DOHH2 (cell line): ENCODE data around the gene LASP1NB.

ENCODE experiments used
- H3F3A ChIP-seq: fragments of 200-600 bp; sonication (generic), shearing (Covaris generic); 2 replicates; pipeline ENCODE4 v1.6.0; 2016; ENCODE audit warnings: antibody characterized with exemption, mild to moderate bottlenecking; ENCODE audit not compliant: control insufficient read depth, insufficient read depth
- H3K27ac ChIP-seq: fragments of 200-600 bp; sonication (generic); 2 replicates; pipeline ENCODE4 v1.5.1; 2014; ENCODE audit warnings: low read depth, mild to moderate bottlenecking, low read length, moderate library complexity
- H3K27me3 ChIP-seq: fragments of 200-600 bp; sonication (generic); 2 replicates; pipeline ENCODE4 v1.6.1; 2014; ENCODE audit warnings: mild to moderate bottlenecking, low read length, mixed read lengths; ENCODE audit not compliant: control insufficient read depth
- H3K36me3 ChIP-seq: fragments of 200-600 bp; sonication (generic); 2 replicates; pipeline ENCODE4 v1.6.1; 2014; ENCODE audit warnings: mild to moderate bottlenecking, low read length, moderate library complexity, mixed read lengths; ENCODE audit not compliant: control insufficient read depth
- H3K4me1 ChIP-seq: fragments of 200-600 bp; sonication (generic); 2 replicates; pipeline ENCODE4 v1.6.1; 2014; ENCODE audit warnings: mild to moderate bottlenecking, low read length, mixed read lengths; ENCODE audit not compliant: control insufficient read depth
- H3K4me2 ChIP-seq: fragments of 200-600 bp; sonication (generic); 2 replicates; pipeline ENCODE4 v1.6.0; 2014; ENCODE audit warnings: mild to moderate bottlenecking, low read length, moderate library complexity
- H3K4me3 ChIP-seq: fragments of 200-600 bp; sonication (generic); 2 replicates; pipeline ENCODE4 v1.5.1; 2014; ENCODE audit warnings: mild to moderate bottlenecking, low read length, mixed read lengths
- H3K79me2 ChIP-seq: fragments of 200-600 bp; sonication (generic); 2 replicates; pipeline ENCODE4 v1.6.1; 2014; ENCODE audit warnings: mild to moderate bottlenecking, low read length, mixed read lengths; ENCODE audit not compliant: control insufficient read depth
- H3K9me2 ChIP-seq: fragments of 200-600 bp; sonication (generic); replicated peaks from 2 replicates; pipeline ENCODE4 v1.6.1; 2014; ENCODE audit warnings: mild to moderate bottlenecking, low read length, mixed read lengths; ENCODE audit not compliant: control insufficient read depth
- H3K9me3 ChIP-seq: fragments of 200-600 bp; sonication (generic); 2 replicates; pipeline ENCODE4 v1.6.1; 2014; ENCODE audit warnings: antibody characterized with exemption, low read length, mixed read lengths; ENCODE audit not compliant: control insufficient read depth, insufficient read depth
- H4K20me1 ChIP-seq: fragments of 200-600 bp; sonication (generic); 2 replicates; pipeline ENCODE4 v1.6.0; 2014; ENCODE audit warnings: low read depth, mild to moderate bottlenecking, antibody characterized with exemption, low read length, moderate library complexity; ENCODE audit not compliant: control insufficient read depth, insufficient read depth
- EZH2phosphoT487 ChIP-seq: fragments of 200-600 bp; sonication (generic); IDR thresholded peaks from 2 replicates; pipeline ENCODE4 v1.6.1; 2017; ENCODE audit warnings: borderline replicate concordance, mild to moderate bottlenecking, antibody characterized with exemption, low read length, moderate library complexity, mixed read lengths
- TF ChIP-seq, protein P1 (sequence below): fragments of 200-600 bp; sonication (generic); IDR thresholded peaks from one replicate; pipeline ENCODE4 v1.5.1; 2014; ENCODE audit warnings: antibody characterized with exemption, mild to moderate bottlenecking, low read depth, low read length; ENCODE audit not compliant: poor library complexity, severe bottlenecking

LASP1NB gene

DNA sequence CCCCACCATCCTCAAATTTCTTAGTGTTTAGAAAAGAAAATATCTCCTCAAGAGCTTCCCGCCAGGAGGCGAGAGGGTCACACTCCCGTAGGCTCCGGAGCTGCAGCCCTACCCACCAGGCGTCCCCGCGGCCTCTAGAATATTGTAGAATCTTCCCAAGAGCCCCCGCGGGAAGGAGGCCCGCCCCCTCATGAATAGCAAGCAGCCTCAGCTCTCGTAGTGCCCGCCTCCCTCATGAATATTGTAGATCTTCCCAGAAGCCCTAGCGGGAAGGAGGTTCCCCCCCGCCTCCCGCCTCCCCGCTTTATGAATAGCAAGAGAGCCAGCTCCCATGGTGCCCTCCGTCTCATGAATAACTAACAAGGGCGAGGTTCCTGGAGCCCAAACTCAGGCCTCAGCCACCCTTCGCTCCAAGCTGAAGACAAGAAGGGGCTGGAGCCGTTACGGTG, 41.9 kb downstream of the LASP1NB start, which contains the start of gene FBXO47:
FBXO47 (minus strand) TSS at position 114 of the 449 bp plus-strand sequence. CDS start 4,378 bp downstream, outside the sequence.
- Histone ChIP-seq H3K27ac (no peak within 1 kb of the TSS), H3K36me3 (no peaks in the 10 kb centered on the region), H3K27me3 (no peaks in the 10 kb centered on the region), H3K79me2 (no peaks in the 10 kb centered on the region), H3K4me2 (no peak within 1 kb of the TSS), H3K4me3 (no peak within 1 kb of the TSS), H3F3A (0 out of 2 replicates have a peak, but pooled peaks cover 2% of the 10 kb centered on the region), H3K9me2 (no peaks in the 10 kb centered on the region), H4K20me1 (no peaks in the 10 kb centered on the region), H3K4me1 (no peaks in the 10 kb centered on the region), H3K9me3 (no peaks in the 10 kb centered on the region)
- TF ChIP-seq, protein P1, sequence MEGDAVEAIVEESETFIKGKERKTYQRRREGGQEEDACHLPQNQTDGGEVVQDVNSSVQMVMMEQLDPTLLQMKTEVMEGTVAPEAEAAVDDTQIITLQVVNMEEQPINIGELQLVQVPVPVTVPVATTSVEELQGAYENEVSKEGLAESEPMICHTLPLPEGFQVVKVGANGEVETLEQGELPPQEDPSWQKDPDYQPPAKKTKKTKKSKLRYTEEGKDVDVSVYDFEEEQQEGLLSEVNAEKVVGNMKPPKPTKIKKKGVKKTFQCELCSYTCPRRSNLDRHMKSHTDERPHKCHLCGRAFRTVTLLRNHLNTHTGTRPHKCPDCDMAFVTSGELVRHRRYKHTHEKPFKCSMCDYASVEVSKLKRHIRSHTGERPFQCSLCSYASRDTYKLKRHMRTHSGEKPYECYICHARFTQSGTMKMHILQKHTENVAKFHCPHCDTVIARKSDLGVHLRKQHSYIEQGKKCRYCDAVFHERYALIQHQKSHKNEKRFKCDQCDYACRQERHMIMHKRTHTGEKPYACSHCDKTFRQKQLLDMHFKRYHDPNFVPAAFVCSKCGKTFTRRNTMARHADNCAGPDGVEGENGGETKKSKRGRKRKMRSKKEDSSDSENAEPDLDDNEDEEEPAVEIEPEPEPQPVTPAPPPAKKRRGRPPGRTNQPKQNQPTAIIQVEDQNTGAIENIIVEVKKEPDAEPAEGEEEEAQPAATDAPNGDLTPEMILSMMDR, result no peak
- no peak for TF ChIP-seq EZH2phosphoT487

GRCh38 chr17:38969281-38969680, 43.9 kb downstream of the LASP1NB start:
- no peaks in the 10 kb centered on the region for H3K9me3 ChIP-seq

DNA sequence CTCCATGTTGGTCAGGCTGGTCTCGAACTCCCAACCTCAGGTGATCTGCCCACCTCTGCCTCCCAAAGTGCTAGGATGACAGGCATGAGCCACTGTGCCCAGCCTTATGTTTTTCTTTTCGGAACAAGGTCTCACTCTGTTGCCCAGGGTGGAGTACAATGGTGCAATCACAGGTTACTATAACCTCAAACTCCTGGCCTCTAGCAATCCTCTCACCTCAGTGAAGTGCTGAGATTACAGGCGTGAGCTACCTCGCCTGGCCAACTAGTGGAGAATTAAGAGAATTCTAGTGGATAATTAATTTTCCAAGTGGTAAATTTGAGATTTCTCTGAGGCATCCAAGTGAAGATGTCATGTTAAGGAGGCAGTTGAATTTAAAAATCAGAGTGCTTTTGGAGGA, 44.7 kb downstream of the LASP1NB start:
- no peak for TF ChIP-seq EZH2phosphoT487
- TF ChIP-seq, protein P1, result no peak

More at GRCh38 chr17:38969281-38969680, 43.9 kb downstream of the LASP1NB start:
- no peak for TF ChIP-seq EZH2phosphoT487
- TF ChIP-seq, protein P1, result no peak
- no peaks in the 10 kb centered on the region for H4K20me1 ChIP-seq
- H3K27ac ChIP-seq, result no peak overlapping the region
- no peaks in the 10 kb centered on the region for H3K79me2 ChIP-seq
- H3K9me2 ChIP-seq, result no peaks in the 10 kb centered on the region
- no peaks in the 10 kb centered on the region for H3K36me3 ChIP-seq
- H3K4me2 ChIP-seq, result no peak overlapping the region
- H3F3A ChIP-seq, result 0 out of 2 replicates have a peak, but pooled peaks cover 2% of the 10 kb centered on the region
- no peaks in the 10 kb centered on the region for H3K4me1 ChIP-seq
- no peak overlapping the region for H3K4me3 ChIP-seq
- H3K27me3 ChIP-seq, result no peaks in the 10 kb centered on the region

More for the DNA sequence above, 44.7 kb downstream of the LASP1NB start:
- Histone ChIP-seq H3K4me2 (no peak overlapping the region), H3K9me3 (no peaks in the 10 kb centered on the region), H3K9me2 (no peaks in the 10 kb centered on the region), H3K36me3 (no peaks in the 10 kb centered on the region), H3K27ac (no peak overlapping the region), H4K20me1 (no peaks in the 10 kb centered on the region), H3K4me1 (no peaks in the 10 kb centered on the region), H3F3A (0 out of 2 replicates have a peak, but pooled peaks cover 2% of the 10 kb centered on the region), H3K4me3 (no peak overlapping the region), H3K79me2 (no peaks in the 10 kb centered on the region), H3K27me3 (no peaks in the 10 kb centered on the region)
